ENCODE measurements around the gene RAD18. TPM values are rescaled to one million over a fixed set of nuclear protein-coding genes. Genes with fewer than 3 reads are reported as not detected.

The RAD18 gene
- total RNA-seq, 1 donor from 2014 or later, result 22.1 TPM

DNA sequence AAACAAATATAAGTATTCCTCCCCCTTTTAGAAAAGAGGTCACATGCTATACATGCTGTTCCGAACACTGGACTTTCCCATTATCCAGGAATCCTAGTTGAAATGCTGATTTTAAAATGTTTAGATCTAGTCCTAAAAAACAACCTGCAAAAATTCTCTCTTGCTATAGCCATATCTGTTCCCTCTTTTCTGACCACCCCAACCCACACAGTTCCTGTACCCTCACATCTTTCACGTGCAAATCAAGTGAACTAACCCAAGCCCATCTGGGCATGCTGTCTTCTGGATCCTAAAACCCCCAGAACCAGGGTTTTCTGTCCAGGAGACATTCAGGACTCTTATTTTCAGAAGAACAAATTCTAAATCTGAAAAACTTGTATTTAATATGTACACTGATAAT lies 67.4 kb downstream of the RAD18 start:
- Mint-ChIP-seq H3K4me1 (no peaks in the 10 kb centered on the region), H3K27me3 (ENCODE audit: insufficient read depth, low read depth) (no peaks in the 10 kb centered on the region), H3K36me3 (peaks cover 9% of the 10 kb centered on the region), H3K27ac (no peak overlapping the region), H3K9me3 (no peaks in the 10 kb centered on the region), H3K4me3 (no peak overlapping the region)
- Histone ChIP-seq H3K36me3 (no peaks in the 10 kb centered on the region), H3K4me3 (no peak overlapping the region), H3K27me3 (no peaks in the 10 kb centered on the region), H3K9me3 (ENCODE audit: low read depth) (no peaks in the 10 kb centered on the region), H3K4me2 (no peak overlapping the region), H3K9ac (no peak overlapping the region), H2AFZ (replicated peaks) (no peak overlapping the region), H3F3A (ENCODE audit: low read depth) (no peaks in the 10 kb centered on the region), H3K4me1 (no peaks in the 10 kb centered on the region), H3K79me2 (ENCODE audit: low read depth) (no peaks in the 10 kb centered on the region), H3K27ac (no peak overlapping the region), H4K20me1 (ENCODE audit: low read depth) (no peaks in the 10 kb centered on the region)
- TF ChIP-seq EZH2phosphoT487 (IDR thresholded peaks at IDR 0.05) (no peak), EZH2 (IDR thresholded peaks at IDR 0.05) (no peak)
- TF ChIP-seq, protein P1, sequence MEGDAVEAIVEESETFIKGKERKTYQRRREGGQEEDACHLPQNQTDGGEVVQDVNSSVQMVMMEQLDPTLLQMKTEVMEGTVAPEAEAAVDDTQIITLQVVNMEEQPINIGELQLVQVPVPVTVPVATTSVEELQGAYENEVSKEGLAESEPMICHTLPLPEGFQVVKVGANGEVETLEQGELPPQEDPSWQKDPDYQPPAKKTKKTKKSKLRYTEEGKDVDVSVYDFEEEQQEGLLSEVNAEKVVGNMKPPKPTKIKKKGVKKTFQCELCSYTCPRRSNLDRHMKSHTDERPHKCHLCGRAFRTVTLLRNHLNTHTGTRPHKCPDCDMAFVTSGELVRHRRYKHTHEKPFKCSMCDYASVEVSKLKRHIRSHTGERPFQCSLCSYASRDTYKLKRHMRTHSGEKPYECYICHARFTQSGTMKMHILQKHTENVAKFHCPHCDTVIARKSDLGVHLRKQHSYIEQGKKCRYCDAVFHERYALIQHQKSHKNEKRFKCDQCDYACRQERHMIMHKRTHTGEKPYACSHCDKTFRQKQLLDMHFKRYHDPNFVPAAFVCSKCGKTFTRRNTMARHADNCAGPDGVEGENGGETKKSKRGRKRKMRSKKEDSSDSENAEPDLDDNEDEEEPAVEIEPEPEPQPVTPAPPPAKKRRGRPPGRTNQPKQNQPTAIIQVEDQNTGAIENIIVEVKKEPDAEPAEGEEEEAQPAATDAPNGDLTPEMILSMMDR (IDR thresholded peaks at IDR 0.05), result no peak
- DNase-seq (ENCODE audit: low spot score), result no peak

DNA sequence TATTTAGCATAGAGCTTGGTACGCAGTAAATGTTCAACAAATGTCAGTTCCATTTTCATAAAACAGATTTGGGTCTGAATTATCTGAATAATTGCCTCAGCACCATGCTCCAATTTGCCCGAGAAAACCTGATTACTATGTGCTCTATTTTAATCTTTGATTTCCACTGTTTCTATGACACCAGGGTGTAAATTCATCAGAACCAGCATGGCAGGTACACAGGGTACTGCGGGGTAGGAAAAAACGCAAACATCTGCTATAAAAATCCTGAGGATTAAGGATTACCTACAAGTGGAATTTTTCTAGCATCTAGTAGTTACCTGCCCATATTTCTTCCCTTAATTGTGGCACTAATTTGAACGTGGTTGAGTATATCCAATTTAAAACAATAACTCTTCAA lies 70.3 kb downstream of the RAD18 start:
- Mint-ChIP-seq H3K36me3 (peaks cover 7% of the 10 kb centered on the region), H3K27ac (no peak overlapping the region), H3K4me1 (no peaks in the 10 kb centered on the region), H3K4me3 (no peak overlapping the region), H3K27me3 (ENCODE audit: insufficient read depth, low read depth) (no peaks in the 10 kb centered on the region), H3K9me3 (no peaks in the 10 kb centered on the region)
- Histone ChIP-seq H3F3A (ENCODE audit: low read depth) (no peaks in the 10 kb centered on the region), H3K36me3 (no peaks in the 10 kb centered on the region), H3K9me3 (ENCODE audit: low read depth) (no peaks in the 10 kb centered on the region), H3K27me3 (no peaks in the 10 kb centered on the region), H4K20me1 (ENCODE audit: low read depth) (no peaks in the 10 kb centered on the region), H3K27ac (no peak overlapping the region), H3K9ac (no peak overlapping the region), H3K4me2 (no peak overlapping the region), H3K4me3 (no peak overlapping the region), H3K79me2 (ENCODE audit: low read depth) (no peaks in the 10 kb centered on the region), H2AFZ (replicated peaks) (no peak overlapping the region), H3K4me1 (no peaks in the 10 kb centered on the region)
- TF ChIP-seq, protein P1 (IDR thresholded peaks at IDR 0.05), result no peak
- TF ChIP-seq EZH2phosphoT487 (IDR thresholded peaks at IDR 0.05), result no peak
- TF ChIP-seq EZH2 (IDR thresholded peaks at IDR 0.05), result no peak
- no peak for DNase-seq (ENCODE audit: low spot score)

DNA sequence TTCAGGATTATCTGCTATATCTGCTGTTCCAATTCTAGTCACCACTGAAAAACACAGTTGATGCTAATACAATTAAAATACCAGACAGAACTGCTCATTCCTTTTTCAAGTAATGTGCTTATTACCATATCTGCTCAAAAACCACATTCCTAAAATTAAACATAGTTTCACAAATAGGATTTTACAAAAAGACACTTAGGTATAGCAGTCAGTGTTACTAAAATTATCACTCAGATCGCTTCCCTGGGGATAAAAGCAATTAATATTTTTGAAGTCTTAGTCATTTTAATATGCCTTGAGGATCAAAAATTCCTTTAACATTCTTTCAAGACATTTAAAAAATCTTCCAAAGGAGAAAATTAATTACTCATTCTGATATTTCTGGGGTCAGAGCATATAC lies 71.5 kb downstream of the RAD18 start:
- Mint-ChIP-seq H3K9me3 (no peaks in the 10 kb centered on the region), H3K4me3 (no peak overlapping the region), H3K4me1 (no peaks in the 10 kb centered on the region), H3K36me3 (peaks cover 7% of the 10 kb centered on the region), H3K27me3 (ENCODE audit: insufficient read depth, low read depth) (no peaks in the 10 kb centered on the region), H3K27ac (no peak overlapping the region)
- H3K36me3 ChIP-seq, result no peaks in the 10 kb centered on the region
- no peaks in the 10 kb centered on the region for H3K9me3 ChIP-seq (ENCODE audit: low read depth)
- H3K27ac ChIP-seq, result no peak overlapping the region
- H3F3A ChIP-seq (ENCODE audit: low read depth), result no peaks in the 10 kb centered on the region
- no peak overlapping the region for H2AFZ ChIP-seq (replicated peaks)
- no peak overlapping the region for H3K4me3 ChIP-seq
- H4K20me1 ChIP-seq (ENCODE audit: low read depth), result no peaks in the 10 kb centered on the region
- no peaks in the 10 kb centered on the region for H3K4me1 ChIP-seq
- TF ChIP-seq, protein P1 (IDR thresholded peaks at IDR 0.05), result no peak
- no peak for TF ChIP-seq EZH2 (IDR thresholded peaks at IDR 0.05)
- TF ChIP-seq EZH2phosphoT487 (IDR thresholded peaks at IDR 0.05), result no peak
- no peaks in the 10 kb centered on the region for H3K27me3 ChIP-seq
- DNase-seq (ENCODE audit: low spot score), result no peak
- no peaks in the 10 kb centered on the region for H3K79me2 ChIP-seq (ENCODE audit: low read depth)
- H3K9ac ChIP-seq, result no peak overlapping the region
- H3K4me2 ChIP-seq, result no peak overlapping the region

Measured in neural progenitor cell (in vitro differentiated cells).